SKM-1 treated with dmso at 0.1 percent for 144 hours (cell line): ENCODE results near the gene ATF6.
A peak's percentile ranks its signal among the peaks of the same experiment; 100 is the strongest.

Source experiments
- DNase-seq: peaks from one replicate; lab custom pipeline; 2025; ENCODE audit not compliant: unreplicated experiment; lab: John Stamatoyannopoulos, UW

Gene ATF6

DNA sequence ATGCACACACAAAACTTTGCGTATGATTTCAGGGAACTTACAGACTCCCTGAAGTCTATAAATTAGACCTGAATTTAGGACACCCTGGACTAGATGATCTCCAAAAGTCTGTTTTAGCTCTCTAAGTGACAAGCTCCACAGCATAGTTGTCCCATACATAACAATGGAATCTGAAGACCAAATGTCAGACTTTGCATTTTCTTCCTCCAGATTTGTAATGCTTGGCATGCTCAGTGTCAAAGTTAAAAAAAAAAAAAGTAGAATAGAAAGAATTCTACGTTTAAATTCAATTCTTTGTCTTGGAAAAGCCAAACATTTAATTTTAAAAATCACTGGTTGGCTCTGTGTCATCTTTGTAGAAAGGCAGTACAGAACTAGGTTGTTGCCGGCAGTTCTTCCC lies 190.8 kb downstream of the ATF6 start:
- no peak for DNase-seq

DNA sequence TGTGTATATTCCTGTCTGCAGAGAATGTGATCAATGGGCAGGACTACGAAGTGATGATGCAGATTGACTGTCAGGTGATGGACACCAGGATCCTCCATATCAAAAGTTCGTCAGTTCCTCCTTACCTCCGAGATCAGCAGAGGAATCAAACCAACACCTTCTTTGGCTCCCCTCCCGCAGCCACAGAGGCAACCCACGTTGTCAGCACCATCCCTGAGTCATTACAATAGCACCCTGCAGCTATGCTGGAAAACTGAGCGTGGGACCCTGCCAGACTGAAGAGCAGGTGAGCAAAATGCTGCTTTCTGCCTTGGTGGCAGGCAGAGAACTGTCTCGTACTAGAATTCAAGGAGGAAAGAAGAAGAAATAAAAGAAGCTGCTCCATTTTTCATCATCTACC lies 192.3 kb downstream of the ATF6 start:
- no peak for DNase-seq

DNA sequence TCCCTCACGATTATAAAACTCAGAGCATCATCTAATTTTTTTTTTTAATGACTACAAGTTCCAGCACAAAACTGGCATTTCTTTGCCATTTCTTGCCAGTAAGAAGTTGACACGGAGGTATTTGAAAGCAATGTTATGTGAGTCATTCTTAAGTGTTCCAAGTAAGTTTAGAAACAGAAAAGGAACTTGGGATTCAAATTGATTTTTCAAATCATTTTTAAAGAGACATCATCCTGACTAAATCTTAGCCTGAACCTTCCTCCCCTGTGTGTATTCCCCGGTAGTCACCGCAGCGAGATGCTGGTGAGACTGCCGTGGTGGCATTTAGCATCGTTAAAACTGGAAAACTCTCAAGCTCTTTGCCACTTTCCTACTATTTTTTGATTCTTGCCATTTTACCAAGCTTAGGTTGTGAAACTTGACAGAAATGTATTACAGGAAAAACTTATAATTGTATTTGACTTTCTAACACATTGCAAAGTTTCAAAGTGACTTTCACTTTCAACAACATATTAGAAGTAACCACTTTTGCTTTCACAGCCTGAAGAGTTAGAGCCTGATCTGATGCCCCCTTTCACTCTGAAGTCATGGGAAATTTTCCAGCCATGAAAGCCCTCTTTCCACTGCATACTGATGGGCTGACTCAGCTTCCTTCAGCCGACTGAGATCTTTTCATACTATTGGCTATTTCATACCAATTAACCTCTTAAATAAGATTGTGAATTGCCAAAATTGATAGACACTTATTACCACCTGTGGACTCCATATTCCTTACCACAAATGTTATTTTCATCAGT lies 196.2 kb downstream of the ATF6 start:
- DNase-seq: no peak

DNA sequence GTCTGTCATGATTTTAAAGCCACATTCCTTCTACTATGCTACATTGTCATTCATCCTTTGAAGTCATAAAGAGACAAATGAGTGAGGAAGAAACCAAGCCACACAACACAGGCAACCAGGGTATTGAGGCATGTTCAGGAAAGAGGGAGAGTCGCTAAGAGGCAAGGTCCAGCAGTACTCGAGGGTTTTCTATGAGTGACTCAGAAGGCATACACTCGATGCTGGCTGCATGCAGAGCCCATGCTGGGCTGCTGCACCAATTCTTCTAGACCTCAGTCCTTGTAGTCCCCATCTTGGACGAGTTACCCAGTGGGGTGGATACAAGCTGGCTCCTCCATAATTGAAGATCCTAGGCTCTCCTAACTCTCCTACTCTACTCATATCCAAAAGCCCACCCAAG lies 199.9 kb downstream of the ATF6 start:
- no peak for DNase-seq

DNA sequence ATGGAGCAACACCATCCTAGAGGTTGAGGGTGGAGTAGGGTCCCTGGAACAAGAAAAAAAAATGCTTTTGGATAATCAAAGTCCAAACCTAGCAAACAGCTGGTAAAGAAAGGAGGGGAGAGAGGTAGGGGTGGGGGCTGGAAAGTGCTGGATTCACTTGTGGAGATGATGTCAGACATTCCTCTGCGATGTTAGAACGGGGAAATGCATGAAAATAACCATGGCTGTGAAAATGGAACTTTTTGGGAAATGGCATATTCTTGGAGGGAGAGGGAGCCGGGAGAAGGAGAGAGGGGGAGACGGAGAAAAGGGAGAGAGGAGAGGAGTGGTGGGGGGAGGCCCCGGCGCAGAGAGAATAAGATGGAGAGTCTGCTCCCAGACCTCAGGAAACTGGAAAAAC lies 203.9 kb downstream of the ATF6 start:
- no peak for DNase-seq

DNA sequence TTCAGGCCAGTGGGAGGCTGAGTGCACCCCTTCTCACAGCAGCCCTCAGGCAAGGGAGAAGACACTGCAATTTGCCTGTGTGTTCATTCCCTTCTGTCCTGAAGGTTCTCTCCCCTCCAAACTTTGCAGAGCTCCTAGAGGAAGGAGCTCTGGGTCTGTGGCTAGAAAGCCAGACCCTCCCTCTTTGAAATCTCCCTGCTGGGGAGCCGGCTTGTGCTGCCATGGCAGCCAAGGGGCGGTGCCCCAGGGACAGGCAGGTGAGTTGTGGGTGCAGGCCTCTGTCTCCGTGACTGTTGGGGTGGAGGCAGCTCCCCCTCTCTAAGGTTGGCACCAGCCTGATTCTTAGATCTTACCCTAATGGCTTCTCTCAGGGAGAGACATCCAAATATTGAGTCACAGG lies 204.5 kb downstream of the ATF6 start:
- no peak for DNase-seq

DNA sequence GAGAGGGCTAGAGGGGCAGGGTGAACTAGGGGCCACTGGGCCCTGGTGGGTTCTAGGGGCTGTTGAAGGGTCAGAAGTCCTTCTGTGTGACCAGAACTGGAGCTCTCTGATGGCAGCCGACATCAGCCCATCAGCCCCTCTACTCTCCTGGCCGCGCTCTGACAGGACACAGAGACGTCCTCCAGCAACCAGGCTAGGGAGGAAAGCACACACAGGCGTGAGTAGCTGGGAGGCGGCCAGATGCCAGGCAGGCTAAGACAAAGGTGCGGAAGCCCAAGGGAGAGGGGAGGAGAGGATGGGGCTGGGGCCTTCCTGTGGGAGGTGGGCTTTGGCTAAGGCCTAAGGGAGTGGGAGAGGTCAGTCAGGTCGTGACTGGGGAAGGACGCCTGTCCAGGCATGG lies 206.7 kb downstream of the ATF6 start:
- DNase-seq: no peak

DNA sequence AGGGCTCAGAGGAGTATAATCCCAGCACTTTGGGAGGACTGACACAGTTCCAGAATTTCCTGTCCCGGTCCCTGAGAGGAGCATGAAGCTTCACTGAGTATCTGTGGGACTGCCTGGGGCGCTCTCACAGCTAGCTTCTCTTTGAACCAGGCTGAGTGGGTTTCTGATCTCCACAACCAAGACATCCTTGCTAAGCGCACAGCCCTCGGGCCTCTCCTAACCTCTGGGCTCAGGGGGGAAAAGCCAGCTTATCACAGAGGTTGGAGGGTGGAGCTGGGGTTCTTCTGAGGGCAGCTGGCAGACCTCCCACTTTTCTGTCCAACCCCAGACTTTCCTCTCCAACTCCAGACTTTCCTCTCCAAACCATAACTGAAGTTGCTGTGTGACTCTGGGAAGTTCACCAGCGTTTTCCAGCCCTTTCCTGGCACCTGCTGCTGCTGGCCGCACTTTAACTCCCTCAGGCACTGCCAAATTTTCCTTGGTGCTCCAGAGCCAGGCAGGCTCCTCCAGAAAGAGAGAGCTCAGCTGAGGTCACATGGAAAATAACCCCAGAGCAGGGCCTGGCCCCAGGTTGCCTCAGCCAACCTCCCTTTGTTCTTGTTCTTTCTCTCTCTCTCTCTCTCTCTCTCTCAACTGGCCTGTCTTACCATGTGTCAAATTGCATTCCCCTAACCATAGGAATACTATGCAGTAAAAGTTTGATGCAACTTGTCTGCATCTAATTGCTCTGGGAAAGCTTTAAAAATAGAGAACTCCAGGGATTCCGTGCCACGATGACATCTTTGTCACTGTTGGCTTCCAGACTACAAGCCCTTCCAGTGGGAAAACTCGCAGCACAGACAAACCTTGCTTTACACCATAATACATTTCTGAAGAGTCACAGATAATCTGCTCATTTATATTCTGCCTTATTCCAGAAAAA lies 208.1 kb downstream of the ATF6 start:
- no peak for DNase-seq

DNA sequence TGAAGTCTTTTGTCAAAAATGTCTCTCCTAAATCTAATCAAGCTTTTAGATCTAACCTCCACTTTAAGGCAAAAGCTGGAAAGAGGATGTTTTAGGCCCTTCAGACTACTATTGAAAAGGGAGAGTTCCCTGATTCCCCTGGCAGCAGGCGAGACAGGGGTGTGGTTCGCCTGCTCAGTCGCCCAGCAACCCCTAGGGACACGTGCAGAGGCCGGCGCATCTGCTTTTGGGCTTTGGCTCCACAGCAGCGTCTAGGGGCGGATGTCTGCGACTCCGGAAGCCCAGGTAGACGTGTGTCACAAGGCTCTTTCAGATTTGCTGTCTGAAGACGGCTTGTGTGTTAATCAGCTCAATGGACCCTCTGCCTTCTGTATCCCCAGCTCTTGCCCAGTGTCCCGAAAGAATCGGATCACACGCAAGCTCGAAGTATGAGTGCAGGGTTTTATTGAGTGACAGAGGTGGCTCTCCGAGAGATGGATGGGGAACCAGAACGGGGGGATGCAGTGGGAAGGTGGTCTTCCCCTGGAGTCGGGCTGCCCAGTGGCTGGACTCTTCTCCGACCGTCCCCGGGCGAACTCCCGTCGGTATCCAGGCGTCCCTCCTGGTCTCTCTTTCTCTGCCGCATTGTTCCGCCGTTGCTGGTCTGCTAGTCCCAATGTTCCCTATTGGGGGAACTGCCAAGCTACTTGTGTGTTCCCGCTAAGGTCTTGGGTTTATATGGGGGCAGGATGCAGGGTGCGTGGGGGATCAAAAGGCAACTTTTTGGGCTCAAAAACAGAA lies 212.1 kb downstream of the ATF6 start:
- DNase-seq: no peak

DNA sequence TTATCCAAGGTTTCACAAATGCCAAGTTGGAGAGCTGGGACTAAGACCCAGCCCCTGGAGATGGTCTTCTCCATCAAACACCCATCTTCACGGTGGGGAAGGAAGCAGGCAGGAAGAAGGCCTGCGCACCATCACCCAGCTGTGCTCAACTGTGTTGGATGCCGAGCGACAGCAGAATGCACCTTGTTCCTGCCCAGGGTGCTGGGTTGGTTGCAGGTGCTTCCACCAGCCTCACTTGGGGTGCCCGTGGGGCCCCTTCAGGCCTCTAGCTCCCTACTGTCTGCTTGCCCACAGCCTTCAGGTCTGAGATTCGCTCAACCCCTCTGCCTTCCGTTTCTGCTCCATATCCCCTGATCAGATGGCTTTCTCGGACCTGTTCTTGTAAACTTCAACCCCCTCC lies 215.0 kb downstream of the ATF6 start:
- DNase-seq: no peak

DNA sequence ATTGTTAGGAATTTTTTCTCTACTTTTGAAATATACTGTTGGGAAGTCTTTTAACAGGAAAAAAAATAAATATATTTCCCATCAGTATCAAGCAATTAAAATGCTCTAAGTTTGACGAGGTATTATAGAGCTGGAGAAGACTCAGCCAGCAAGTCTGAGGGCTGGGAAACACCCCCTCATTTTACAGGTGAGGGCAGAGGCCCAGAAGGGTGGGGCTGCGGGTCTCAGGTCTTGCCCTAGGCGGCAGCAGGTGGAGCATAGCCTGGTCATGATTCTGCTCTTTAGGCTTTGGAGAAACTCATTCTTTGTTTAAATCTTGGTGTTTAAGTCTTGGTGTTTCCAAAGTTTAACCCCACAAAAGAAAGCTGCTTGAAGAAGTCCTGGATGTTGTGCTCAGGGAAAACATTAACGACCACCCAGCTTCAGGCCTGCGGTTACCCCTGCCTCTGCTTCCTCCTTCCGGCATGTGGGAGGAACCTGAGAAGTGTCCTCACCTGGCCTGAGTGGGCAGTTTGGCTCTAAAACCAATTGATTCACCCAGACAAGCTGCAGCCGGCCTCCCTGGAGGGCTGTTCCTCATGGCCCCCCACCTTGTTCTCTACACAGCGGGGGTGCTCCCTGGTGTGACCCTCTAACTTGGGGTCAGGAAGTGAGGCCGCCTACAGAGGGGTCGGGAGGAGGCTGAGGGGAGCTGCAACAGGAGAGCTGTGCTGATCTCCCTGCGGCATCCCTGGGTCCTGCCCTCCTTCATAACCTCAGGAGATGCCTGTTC lies 215.8 kb downstream of the ATF6 start:
- DNase-seq: no peak

DNA sequence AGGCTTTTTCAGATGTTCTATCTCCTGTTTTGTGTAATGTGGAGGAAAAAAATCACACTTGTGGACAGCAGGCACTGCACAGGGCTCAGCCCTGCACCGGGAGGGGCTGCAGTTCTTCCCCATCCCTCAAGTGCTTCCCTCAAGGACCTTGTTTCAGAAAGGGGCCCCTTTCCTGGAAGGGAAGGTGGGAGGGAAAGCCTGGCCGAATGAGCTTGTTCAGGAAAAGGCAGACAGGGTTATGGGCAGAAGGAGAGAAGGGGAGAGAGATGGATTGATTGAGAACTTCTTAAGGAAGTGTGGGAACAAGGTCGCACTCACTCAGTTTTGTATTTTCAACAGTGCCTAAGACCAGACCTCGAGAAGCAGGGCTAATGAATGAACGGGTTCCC lies 216.4 kb downstream of the ATF6 start:
- DNase-seq: no peak

DNA sequence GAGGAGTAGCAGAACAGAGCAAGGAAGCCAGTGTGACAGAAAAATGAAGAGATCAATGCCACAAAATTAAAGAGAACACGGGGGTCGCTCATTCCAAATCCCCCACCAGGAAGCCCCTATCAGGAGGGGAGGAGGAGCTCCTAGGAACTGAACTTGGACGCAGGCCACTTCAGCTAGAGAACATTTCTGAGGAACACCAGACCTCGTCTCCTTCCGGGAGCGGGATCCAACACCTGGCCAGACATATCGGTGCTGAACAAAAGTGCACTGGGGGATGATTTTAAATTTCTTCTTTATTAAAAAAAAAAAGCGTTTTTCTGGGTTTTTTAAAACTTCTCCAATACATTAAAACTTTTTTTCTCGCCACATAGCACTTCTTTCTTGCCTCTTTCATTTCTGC lies 216.8 kb downstream of the ATF6 start:
- DNase-seq: no peak

DNA sequence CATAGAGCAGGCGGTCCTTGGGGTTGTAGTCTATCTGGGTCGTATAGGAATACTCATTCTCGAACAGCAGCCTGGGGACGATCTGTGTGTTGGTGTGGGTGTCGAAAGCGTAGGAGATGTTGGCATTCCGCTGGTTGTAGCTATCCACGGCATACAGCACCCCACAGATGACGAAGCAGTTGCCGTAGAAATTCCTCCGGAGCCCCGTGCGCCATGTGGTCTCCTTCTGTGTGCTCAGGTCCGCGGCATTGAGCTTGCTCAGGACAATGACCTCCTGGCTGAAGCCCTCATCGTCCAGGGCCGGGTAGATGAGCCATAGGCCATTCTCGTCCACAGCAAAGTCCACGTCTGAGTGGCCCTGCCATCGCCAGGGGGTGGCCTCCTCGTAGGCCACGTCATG lies 217.6 kb downstream of the ATF6 start:
- DNase-seq: no peak

DNA sequence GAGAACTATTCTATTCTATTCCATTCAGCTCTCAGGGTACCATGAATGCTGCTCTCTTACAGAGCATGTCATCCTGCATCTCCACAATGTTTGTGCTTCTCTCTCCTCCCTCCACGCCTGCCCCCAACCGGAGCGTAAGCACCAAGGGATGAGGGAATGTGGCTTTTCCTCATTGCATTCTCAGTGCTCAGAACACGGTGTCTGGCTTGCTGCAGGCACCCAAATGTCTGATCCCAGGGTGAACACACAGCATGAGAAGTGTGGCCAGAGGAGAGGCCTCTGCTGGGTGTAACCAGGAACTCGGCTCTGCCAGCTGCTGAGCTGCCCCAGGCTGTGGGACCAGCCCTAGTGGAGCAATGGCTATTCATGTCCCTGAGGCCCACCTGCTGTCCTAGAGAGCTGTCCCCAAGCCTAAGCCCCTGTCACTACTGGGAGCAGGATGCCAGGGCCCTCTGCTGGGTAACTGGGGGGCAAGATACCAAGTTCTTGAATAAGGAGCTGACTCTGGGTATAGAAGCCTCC lies 219.2 kb downstream of the ATF6 start:
- no peak for DNase-seq

DNA sequence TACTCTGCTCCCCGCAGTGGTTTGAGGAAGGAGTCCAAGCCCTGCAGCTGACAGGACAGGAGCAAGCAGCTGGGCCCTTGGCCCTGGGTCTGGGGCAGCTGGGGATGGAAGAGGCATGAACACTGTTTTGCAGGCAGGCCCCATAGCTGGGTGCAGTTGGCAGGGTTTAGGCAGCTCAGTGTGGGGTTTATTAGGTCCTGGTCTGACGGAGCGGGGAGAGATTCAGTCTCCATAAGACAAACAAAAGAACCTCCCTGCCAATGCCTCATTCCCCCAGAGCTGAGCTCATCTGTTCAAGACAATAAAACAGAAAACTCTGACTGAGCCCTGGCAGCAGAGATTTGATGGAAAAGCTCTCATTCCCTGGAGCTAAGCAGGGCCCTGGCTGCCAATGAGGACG lies 220.2 kb downstream of the ATF6 start:
- DNase-seq: no peak

DNA sequence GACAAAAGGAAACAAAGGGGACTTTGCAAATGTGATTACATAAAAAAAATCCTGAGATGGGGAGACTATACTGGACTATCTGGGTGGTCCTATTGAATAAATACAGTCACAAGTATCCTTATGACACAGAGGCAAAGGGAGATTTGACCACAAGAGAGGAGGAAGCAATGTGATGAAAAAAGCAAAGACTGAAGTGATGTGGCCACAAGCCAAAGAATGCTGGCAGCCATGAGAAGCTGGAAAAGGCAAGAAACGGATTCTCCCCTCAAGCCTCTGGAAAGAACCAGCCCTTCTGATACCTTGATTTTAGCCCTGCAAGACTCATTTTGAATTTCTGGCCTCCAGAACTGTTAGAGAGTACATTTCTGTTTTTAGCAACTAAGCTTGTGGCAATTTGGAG lies 221.2 kb downstream of the ATF6 start:
- no peak for DNase-seq

DNA sequence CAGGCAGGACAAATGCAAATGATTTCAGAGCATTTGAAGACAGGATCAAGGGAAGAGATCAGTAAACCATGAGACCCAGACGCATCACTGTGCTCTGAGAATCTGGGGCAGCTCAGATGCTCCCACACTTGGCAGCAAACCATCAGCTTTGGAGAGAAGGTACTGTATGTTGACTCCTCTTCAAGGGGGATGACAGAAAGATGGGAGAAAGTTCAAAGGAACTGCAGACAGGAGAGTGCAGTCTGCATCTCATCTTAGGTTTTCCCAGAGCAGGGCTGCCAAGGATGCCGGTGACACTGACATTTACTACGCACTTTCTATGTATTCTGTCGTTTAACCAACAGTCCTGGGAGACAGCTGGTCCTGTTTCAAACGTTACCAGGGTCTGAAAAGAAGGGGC lies 221.8 kb downstream of the ATF6 start:
- DNase-seq: no peak

DNA sequence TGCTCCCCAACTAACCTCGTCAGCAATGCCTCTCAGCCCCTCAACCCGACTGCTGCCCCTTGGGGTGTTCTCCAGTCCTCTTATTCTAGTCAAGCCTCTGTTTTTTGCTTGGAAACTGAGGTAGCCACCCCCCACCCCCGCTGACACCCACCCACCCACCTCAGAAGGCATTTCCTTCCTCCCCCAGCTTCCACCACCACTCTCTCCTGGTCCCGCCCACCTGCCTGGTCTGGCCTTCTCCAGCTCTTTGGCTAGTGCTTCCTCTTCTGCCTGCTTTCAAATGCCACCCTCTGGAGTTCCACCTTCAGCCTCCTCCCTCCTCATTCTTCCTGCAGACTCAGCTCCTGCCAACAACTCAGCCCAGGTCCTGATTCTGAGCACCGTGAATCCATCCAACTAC lies 222.3 kb downstream of the ATF6 start:
- peak; percentile 14 for DNase-seq

DNA sequence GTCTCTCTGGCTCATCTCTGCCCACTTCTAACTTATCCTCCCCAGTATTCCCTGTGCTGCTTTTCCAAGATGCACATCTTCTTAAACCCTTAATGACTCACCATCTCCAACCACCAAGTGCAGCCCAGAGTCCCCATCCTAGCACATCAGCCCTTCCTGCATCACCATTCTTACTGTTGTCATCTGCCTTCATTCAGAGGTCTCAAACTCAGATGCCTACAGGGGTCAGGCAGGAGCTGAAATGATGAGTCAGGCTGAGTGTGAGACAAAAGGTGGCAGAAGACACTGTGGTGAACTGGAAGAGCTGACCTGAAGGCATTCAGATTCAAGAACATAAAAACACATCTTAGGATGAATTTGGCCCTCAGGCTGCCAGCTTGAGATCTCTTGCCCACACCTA lies 223.0 kb downstream of the ATF6 start:
- peak; percentile 7 for DNase-seq

DNA sequence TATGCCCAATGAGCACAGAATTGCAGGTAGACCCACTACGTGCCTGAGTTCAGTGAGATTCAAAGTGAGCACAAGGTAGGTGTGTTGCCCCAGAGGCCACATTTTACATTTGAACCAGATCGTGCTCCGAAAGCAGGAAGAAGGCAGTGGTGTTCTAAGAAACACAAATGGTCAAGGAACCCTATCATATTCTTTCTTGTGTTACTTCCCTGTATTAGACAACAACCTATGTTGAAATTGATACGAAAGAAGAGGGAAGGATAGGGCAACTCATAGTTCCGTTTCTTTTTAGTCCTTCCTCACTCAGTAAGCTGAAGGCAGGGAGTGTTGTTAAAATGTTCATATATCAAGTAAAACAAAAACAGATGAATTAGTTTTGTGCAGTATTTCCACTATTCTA lies 223.7 kb downstream of the ATF6 start:
- peak; percentile 100 for DNase-seq
